Measurements from ENCODE around the gene CEACAM18.
"Not testable (repeated sequence)": the region's sequence is repeated elsewhere in the genome, so short reads cannot be mapped to it uniquely, and the experiment has no call there.

CEACAM18 gene

DNA sequence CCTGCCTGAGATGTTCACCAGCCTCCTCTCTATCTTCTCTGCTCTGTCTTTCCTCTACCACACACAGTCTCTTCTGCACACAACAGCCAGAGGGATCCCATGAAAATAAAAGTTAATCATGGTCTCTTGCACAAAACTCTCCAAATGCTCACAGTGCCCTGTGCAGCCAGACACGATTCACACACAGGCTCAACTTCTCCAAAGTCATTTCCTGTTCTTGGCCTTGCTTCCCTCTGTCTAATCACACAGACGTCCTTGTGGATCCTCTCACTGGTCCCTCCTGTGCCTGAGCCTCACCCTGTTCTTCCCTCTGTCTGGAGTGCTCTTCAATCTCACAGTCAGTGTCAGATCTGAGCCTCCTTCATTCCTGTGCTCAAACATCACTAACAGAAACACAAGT is 15.4 kb downstream of the CEACAM18 start:
- Histone ChIP-seq H3K4me3 (ENCODE audit: low read length in 2 of 2) (no peak overlapping the region), H3K27ac (ENCODE audit: low read length) (no peak overlapping the region), H3K4me1 (ENCODE audit: control insufficient read depth, insufficient read depth, low read length) (no peaks in the 10 kb centered on the region), H3K9me3 (ENCODE audit: control insufficient read depth in 2 of 2, low read length in 2 of 2) (no peaks in the 10 kb centered on the region), H3K27me3 (ENCODE audit: control insufficient read depth in 1 of 2, insufficient read depth in 2 of 2, low read length in 2 of 2) (peaks cover 0 to 6% of the 10 kb centered on the region in 2 donors), H3K36me3 (ENCODE audit: control insufficient read depth in 2 of 2, insufficient read depth in 2 of 2, low read length in 2 of 2) (no peaks in the 10 kb centered on the region), H3K9ac (ENCODE audit: low read length in 2 of 2) (no peak overlapping the region)

DNA sequence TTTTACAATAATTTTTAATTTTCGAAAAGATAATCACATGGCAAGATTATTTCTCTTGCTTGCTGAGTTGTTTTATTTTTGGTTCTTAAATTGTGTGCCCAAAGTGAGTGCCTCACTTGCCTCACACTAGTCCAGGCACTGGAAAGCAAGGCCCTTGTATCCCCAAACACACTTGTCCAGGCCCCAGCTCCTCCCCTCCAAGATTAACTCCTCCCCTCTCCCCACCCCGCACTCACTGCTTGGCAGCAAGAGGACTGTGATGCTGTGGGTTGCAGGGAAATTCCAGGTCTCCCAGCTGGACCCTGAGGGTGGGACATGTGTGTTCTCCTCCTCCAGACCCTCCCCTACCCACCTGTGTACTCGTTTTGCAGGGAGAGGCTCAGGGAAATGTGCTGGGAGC is 19.3 kb downstream of the CEACAM18 start:
- no peak overlapping the region for H3K27ac ChIP-seq (ENCODE audit: low read length)
- H3K4me3 ChIP-seq (ENCODE audit: low read length in 2 of 2), result no peak overlapping the region
- no peaks in the 10 kb centered on the region for H3K4me1 ChIP-seq (ENCODE audit: control insufficient read depth, insufficient read depth, low read length)
- no peaks in the 10 kb centered on the region for H3K9me3 ChIP-seq (ENCODE audit: control insufficient read depth in 2 of 2, low read length in 2 of 2)
- peaks cover 0 to 7% of the 10 kb centered on the region in 2 donors for H3K27me3 ChIP-seq (ENCODE audit: control insufficient read depth in 1 of 2, insufficient read depth in 2 of 2, low read length in 2 of 2)
- H3K9ac ChIP-seq (ENCODE audit: low read length in 2 of 2), result no peak overlapping the region
- H3K36me3 ChIP-seq (ENCODE audit: control insufficient read depth in 2 of 2, insufficient read depth in 2 of 2, low read length in 2 of 2), result no peaks in the 10 kb centered on the region

DNA sequence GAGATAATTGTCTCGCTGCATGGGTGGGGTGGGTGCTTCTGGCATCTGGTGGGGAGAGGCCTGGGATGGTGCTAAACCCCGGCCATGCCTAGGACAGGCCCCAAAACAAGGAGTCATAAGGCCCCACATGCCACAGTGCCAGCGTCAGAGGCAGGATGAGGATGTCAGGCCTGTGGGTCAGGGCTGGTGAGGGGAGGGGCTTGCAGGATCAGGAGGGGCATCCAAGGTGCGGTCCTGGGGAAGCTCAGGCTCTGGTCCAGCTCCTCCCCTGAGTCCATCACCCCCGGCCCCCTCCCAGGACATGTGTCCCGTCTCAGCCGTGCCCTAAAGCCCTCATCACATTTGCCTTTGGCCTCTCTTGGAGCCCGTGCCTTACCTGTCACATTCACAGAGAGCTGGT is 22.6 kb downstream of the CEACAM18 start:
- H3K9me3 ChIP-seq (ENCODE audit: control insufficient read depth in 2 of 2, low read length in 2 of 2); H3K4me3 ChIP-seq (ENCODE audit: low read length in 2 of 2); H3K27ac ChIP-seq (ENCODE audit: low read length); H3K4me1 ChIP-seq (ENCODE audit: control insufficient read depth, insufficient read depth, low read length); H3K36me3 ChIP-seq (ENCODE audit: control insufficient read depth in 2 of 2, insufficient read depth in 2 of 2, low read length in 2 of 2); H3K9ac ChIP-seq (ENCODE audit: low read length in 2 of 2); H3K27me3 ChIP-seq (ENCODE audit: control insufficient read depth in 1 of 2, insufficient read depth in 2 of 2, low read length in 2 of 2): not testable (repeated sequence)

DNA sequence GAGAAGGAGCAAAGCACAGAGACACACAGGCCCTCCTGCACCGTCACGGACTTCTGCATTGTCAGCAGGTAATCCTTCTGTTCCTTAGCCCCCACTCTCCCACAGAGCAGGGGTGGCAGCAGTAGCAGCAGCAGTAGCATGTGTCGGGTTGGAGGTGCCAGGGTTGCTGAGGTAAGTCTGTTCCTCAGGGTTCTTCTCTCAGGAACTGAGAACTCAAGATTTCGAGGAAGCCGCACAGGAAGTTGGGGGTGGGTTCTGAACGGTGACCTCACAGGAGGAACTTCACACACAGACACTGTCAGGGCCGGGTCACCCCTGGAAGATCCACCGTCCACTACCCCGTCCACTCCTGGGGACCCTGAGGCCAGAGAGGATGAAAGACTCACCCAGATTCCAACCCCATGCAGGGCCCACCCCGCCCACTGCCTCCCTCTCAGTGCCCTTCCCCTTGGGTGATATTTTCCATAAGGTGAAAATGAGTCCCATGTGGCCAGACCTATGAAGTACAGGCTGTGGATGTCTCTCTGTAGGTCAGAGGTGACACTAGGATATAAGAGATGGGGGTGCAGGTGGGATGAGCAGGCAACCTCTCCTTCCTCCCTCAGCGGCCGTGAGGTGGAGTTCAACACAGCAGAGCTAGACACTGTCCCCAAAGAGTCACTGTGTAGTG is 23.4 kb downstream of the CEACAM18 start, which contains the start of gene SIGLEC12:
Gene SIGLEC12, minus strand, starts transcription at position 207 of the 670 bp plus-strand sequence. Its CDS starts 67 bp downstream, at position 140.
- Histone ChIP-seq H3K27ac (ENCODE audit: low read length) (no peak within 1 kb of the TSS), H3K4me3 (ENCODE audit: low read length in 2 of 2) (no peak within 1 kb of the TSS), H3K9ac (ENCODE audit: low read length in 2 of 2) (no peak within 1 kb of the TSS), H3K27me3 (ENCODE audit: control insufficient read depth in 1 of 2, insufficient read depth in 2 of 2, low read length in 2 of 2) (peaks cover 0 to 5% of the 10 kb centered on the region in 2 donors), H3K4me1 (ENCODE audit: control insufficient read depth, insufficient read depth, low read length) (no peaks in the 10 kb centered on the region), H3K9me3 (ENCODE audit: control insufficient read depth in 2 of 2, low read length in 2 of 2) (peaks cover 0 to 2% of the 10 kb centered on the region in 2 donors), H3K36me3 (ENCODE audit: control insufficient read depth in 2 of 2, insufficient read depth in 2 of 2, low read length in 2 of 2) (no peaks in the 10 kb centered on the region)

DNA sequence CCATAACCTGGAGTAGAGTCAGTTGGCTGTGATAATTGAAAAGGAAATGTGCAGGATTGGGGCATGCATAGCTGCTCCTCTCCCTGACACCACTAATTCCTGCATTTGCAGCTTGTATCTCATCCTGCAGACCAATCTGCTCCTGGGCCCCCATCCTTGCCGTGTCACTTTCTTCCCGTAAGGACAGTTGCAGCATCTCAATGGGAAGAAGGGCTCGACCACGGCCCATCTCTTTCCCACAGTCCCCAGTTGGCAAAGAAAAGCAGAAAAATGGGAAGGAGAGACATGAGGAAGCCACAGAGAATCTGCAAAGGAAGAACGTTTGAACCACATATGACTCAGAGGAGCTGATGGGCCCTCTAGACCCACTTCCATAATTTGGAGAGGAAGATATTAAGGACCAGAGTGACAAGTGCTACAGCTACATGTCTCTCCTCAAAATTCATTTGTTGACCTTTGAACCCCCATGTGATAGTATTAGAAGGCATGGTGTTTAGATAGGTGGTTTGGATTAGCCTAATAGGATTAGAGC is 25.0 kb downstream of the CEACAM18 start:
- Histone ChIP-seq H3K9me3 (ENCODE audit: control insufficient read depth in 2 of 2, low read length in 2 of 2) (peaks cover 0 to 2% of the 10 kb centered on the region in 2 donors), H3K4me3 (ENCODE audit: low read length in 2 of 2) (no peak overlapping the region), H3K27ac (ENCODE audit: low read length) (no peak overlapping the region)

DNA sequence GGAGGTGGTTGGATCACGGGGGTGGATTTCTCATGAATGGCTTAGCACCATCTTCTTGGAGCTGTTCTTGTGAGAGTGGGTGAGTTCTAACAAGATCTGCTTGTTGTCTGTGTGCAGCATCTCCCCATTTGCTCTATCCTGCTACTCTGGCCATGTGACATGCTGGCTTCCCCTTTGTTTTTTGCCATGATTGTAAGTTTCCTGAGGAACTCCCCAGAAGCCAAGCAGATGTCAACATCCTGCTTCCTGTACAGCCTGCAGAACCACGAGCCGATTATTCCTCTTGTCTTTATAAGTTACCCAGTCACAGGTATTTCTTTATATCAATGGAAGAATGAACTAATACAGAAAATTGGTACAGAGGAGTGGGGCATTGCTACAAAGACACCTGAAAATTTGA is 25.6 kb downstream of the CEACAM18 start:
- Histone ChIP-seq H3K27ac (ENCODE audit: low read length) (no peak overlapping the region), H3K9ac (ENCODE audit: low read length in 2 of 2) (no peak overlapping the region), H3K27me3 (ENCODE audit: control insufficient read depth in 1 of 2, insufficient read depth in 2 of 2, low read length in 2 of 2) (peaks cover 0 to 3% of the 10 kb centered on the region in 2 donors), H3K36me3 (ENCODE audit: control insufficient read depth in 2 of 2, insufficient read depth in 2 of 2, low read length in 2 of 2) (no peaks in the 10 kb centered on the region), H3K9me3 (ENCODE audit: control insufficient read depth in 2 of 2, low read length in 2 of 2) (peaks cover 0 to 2% of the 10 kb centered on the region in 2 donors), H3K4me1 (ENCODE audit: control insufficient read depth, insufficient read depth, low read length) (no peaks in the 10 kb centered on the region), H3K4me3 (ENCODE audit: low read length in 2 of 2) (no peak overlapping the region)

More for the DNA sequence above, 25.0 kb downstream of the CEACAM18 start:
- no peaks in the 10 kb centered on the region for H3K4me1 ChIP-seq (ENCODE audit: control insufficient read depth, insufficient read depth, low read length)
- peaks cover 0 to 5% of the 10 kb centered on the region in 2 donors for H3K27me3 ChIP-seq (ENCODE audit: control insufficient read depth in 1 of 2, insufficient read depth in 2 of 2, low read length in 2 of 2)
- H3K36me3 ChIP-seq (ENCODE audit: control insufficient read depth in 2 of 2, insufficient read depth in 2 of 2, low read length in 2 of 2), result no peaks in the 10 kb centered on the region
- H3K9ac ChIP-seq (ENCODE audit: low read length in 2 of 2), result no peak overlapping the region

DNA sequence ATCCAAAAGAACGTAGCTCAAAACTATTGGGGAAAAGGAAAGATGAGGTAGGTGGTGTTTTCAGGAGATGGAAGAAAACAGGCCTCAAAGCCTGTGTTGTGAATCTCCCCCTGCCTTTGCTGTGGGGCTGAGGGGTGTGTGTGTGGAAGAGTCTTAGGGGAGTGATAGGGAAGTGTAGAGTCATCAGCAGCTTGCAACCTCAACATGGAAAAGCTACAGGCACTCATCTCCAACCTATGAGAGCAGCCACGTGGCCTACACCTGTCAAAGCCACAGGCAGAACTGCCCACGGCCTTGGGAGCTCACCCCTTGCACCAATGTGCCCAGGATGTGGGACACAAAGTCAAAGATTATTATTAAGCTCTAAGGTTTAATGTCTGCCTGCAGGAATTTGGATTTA is 27.6 kb downstream of the CEACAM18 start:
- Histone ChIP-seq H3K4me1 (ENCODE audit: control insufficient read depth, insufficient read depth, low read length) (no peaks in the 10 kb centered on the region), H3K27me3 (ENCODE audit: control insufficient read depth in 1 of 2, insufficient read depth in 2 of 2, low read length in 2 of 2) (peaks cover 6 to 9% of the 10 kb centered on the region in 2 donors), H3K9me3 (ENCODE audit: control insufficient read depth in 2 of 2, low read length in 2 of 2) (peaks cover 0 to 2% of the 10 kb centered on the region in 2 donors), H3K4me3 (ENCODE audit: low read length in 2 of 2) (no peak overlapping the region), H3K27ac (ENCODE audit: low read length) (no peak overlapping the region), H3K9ac (ENCODE audit: low read length in 2 of 2) (no peak overlapping the region), H3K36me3 (ENCODE audit: control insufficient read depth in 2 of 2, insufficient read depth in 2 of 2, low read length in 2 of 2) (no peaks in the 10 kb centered on the region)

DNA sequence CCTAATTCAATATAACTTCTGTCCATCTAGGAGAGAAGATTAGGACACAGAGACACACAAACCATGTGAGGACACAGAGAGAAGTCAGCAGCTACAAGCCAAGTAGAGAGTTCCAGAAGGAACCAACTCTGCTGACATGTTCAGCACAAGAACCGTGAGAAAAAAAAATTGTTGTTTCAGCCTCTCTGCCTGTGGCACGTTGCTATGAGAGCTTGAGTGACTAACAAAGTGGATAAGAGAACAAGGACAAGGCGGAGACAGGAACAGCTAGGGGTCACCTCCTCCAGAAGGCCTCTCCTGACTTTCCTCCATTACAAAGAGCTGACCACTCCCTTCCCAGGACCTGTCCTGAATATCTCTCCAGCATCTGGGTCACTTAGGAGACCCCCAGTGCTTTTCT is 28.9 kb downstream of the CEACAM18 start:
- no peak overlapping the region for H3K27ac ChIP-seq (ENCODE audit: low read length)

DNA sequence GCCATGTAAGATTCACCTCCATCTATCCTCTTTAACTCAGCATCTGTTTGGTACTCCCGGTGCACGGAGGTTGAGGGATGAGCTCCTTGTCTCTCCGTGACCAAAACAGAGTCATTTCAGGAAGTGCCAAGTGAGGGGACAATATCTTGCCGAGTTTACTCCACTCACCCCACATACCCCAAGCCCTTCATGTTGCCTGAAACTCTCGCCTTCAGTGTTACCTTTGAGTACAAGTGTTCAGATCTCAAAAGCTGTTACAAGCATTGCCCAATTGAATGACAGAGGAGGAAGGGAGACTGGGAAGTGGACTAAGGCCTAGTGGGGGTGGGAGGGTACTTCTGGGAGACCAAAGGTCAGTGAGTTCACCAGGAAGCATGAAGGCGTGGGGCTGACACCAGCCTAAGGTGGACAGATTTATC is 29.3 kb downstream of the CEACAM18 start:
- Histone ChIP-seq H3K27ac (ENCODE audit: low read length) (no peak overlapping the region), H3K4me3 (ENCODE audit: low read length in 2 of 2) (no peak overlapping the region), H3K4me1 (ENCODE audit: control insufficient read depth, insufficient read depth, low read length) (no peaks in the 10 kb centered on the region), H3K27me3 (ENCODE audit: control insufficient read depth in 1 of 2, insufficient read depth in 2 of 2, low read length in 2 of 2) (peaks cover 6 to 9% of the 10 kb centered on the region in 2 donors), H3K9me3 (ENCODE audit: control insufficient read depth in 2 of 2, low read length in 2 of 2) (peaks cover 0 to 2% of the 10 kb centered on the region in 2 donors), H3K9ac (ENCODE audit: low read length in 2 of 2) (no peak overlapping the region), H3K36me3 (ENCODE audit: control insufficient read depth in 2 of 2, insufficient read depth in 2 of 2, low read length in 2 of 2) (no peaks in the 10 kb centered on the region)

More for the DNA sequence above, 28.9 kb downstream of the CEACAM18 start:
- Histone ChIP-seq H3K9ac (ENCODE audit: low read length in 2 of 2) (no peak overlapping the region), H3K36me3 (ENCODE audit: control insufficient read depth in 2 of 2, insufficient read depth in 2 of 2, low read length in 2 of 2) (no peaks in the 10 kb centered on the region), H3K4me3 (ENCODE audit: low read length in 2 of 2) (no peak overlapping the region), H3K9me3 (ENCODE audit: control insufficient read depth in 2 of 2, low read length in 2 of 2) (peaks cover 0 to 2% of the 10 kb centered on the region in 2 donors), H3K4me1 (ENCODE audit: control insufficient read depth, insufficient read depth, low read length) (no peaks in the 10 kb centered on the region), H3K27me3 (ENCODE audit: control insufficient read depth in 1 of 2, insufficient read depth in 2 of 2, low read length in 2 of 2) (peaks cover 6 to 9% of the 10 kb centered on the region in 2 donors)

DNA sequence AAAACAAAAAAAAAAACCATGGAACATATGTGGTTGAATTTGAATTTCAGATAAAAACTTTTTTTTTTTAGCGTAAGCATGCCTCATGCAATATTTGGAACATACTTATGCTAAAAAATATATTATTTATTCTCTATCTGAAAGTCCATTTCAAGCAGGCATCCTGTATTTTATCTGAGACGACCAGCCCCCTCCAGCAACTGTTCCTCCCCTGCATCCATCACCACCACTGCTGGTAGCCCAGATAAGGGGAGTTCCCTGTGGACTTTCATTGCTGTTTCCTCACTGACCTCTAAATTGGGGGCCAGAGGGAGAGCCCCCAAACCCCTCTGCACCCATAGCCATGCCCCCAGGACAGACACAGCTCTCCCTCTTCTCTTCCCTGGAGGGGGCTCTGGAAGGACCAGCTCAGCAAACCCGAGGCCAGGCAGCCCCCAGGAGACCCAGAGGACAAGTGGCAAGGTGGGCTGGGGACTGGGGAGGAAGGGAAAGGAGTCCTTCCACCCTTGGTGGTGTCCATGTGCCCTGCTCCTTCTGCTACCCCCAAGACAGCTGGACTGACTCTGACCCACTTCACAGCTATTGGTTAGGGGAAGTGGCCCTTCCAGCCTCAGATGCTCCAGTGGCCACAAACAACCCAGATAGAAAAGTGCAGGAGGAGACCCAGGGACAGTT is 29.9 kb downstream of the CEACAM18 start:
- Histone ChIP-seq H3K9me3 (ENCODE audit: control insufficient read depth in 2 of 2, low read length in 2 of 2) (peaks cover 0 to 2% of the 10 kb centered on the region in 2 donors), H3K9ac (ENCODE audit: low read length in 2 of 2) (no peak overlapping the region), H3K27me3 (ENCODE audit: control insufficient read depth in 1 of 2, insufficient read depth in 2 of 2, low read length in 2 of 2) (peaks cover 6 to 9% of the 10 kb centered on the region in 2 donors), H3K27ac (ENCODE audit: low read length) (no peak overlapping the region), H3K36me3 (ENCODE audit: control insufficient read depth in 2 of 2, insufficient read depth in 2 of 2, low read length in 2 of 2) (no peaks in the 10 kb centered on the region), H3K4me1 (ENCODE audit: control insufficient read depth, insufficient read depth, low read length) (no peaks in the 10 kb centered on the region), H3K4me3 (ENCODE audit: low read length in 2 of 2) (no peak overlapping the region)

Measured in stomach smooth muscle (tissue), 2 donors.